ENCODE measurements around the gene RALGDS.

RALGDS gene

GRCh38 chr9:133151041-133151440, 30.0 kb upstream of the RALGDS start:
- no peak for DNase-seq (ENCODE audit: low spot score)

- DNase-seq (ENCODE audit: low spot score), result peak; percentile 87
Observed at GRCh38 chr9:133149130-133150015, 28.3 kb upstream of the RALGDS start.

- DNase-seq (ENCODE audit: low spot score), result no peak
Observed at GRCh38 chr9:133148199-133149129, 27.4 kb upstream of the RALGDS start.

- DNase-seq (ENCODE audit: low spot score), result no peak
Observed at GRCh38 chr9:133147412-133148198, 26.6 kb upstream of the RALGDS start.

GRCh38 chr9:133146746-133147411, 25.8 kb upstream of the RALGDS start:
- no peak for DNase-seq (ENCODE audit: low spot score)

- no peak for DNase-seq (ENCODE audit: low spot score)
Observed at GRCh38 chr9:133144904-133145851, 24.1 kb upstream of the RALGDS start.

GRCh38 chr9:133144142-133144903, 23.3 kb upstream of the RALGDS start:
- no peak for DNase-seq (ENCODE audit: low spot score)

- no peak for DNase-seq (ENCODE audit: low spot score)
Observed at GRCh38 chr9:133143639-133144141, 22.6 kb upstream of the RALGDS start.

- DNase-seq (ENCODE audit: low spot score), result no peak
Observed at GRCh38 chr9:133142684-133143622, 21.9 kb upstream of the RALGDS start.

GRCh38 chr9:133141833-133142595, 21.0 kb upstream of the RALGDS start:
- no peak for DNase-seq (ENCODE audit: low spot score)

GRCh38 chr9:133140606-133141005, 19.6 kb upstream of the RALGDS start:
- no peak for DNase-seq (ENCODE audit: low spot score)

- DNase-seq (ENCODE audit: low spot score), result no peak
Observed at GRCh38 chr9:133140174-133140505, 19.1 kb upstream of the RALGDS start.

GRCh38 chr9:133139246-133140173, 18.5 kb upstream of the RALGDS start:
- DNase-seq (ENCODE audit: low spot score), result no peak

GRCh38 chr9:133137451-133138231, 16.6 kb upstream of the RALGDS start:
- DNase-seq (ENCODE audit: low spot score), result peak; percentile 90

GRCh38 chr9:133135146-133135745, 14.2 kb upstream of the RALGDS start:
- DNase-seq (ENCODE audit: low spot score), result no peak
